Measurements from ENCODE around the gene KRTAP9-2.
"Not testable (repeated sequence)": the region's sequence is repeated elsewhere in the genome, so short reads cannot be mapped to it uniquely, and the experiment has no call there.

KRTAP9-2 gene

GRCh38 chr17:41271858-41272257 is 45.4 kb downstream of the KRTAP9-2 start:
- TF ChIP-seq, protein P1, sequence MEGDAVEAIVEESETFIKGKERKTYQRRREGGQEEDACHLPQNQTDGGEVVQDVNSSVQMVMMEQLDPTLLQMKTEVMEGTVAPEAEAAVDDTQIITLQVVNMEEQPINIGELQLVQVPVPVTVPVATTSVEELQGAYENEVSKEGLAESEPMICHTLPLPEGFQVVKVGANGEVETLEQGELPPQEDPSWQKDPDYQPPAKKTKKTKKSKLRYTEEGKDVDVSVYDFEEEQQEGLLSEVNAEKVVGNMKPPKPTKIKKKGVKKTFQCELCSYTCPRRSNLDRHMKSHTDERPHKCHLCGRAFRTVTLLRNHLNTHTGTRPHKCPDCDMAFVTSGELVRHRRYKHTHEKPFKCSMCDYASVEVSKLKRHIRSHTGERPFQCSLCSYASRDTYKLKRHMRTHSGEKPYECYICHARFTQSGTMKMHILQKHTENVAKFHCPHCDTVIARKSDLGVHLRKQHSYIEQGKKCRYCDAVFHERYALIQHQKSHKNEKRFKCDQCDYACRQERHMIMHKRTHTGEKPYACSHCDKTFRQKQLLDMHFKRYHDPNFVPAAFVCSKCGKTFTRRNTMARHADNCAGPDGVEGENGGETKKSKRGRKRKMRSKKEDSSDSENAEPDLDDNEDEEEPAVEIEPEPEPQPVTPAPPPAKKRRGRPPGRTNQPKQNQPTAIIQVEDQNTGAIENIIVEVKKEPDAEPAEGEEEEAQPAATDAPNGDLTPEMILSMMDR (IDR thresholded peaks at IDR 0.05; ENCODE audit: insufficient read depth, low read length, missing control alignments): no peak
- ChIA-PET CTCF (interaction anchor here (1.3 kb wide), 1 partner anchor 11 kb away, joined by 3 read pairs; no protein-coding TSS in a partner anchor), POLR2A (no interaction called here)
- H3K4me3 ChIP-seq (ENCODE audit: low read depth, low read length): no peak overlapping the region
- DNase-seq (ENCODE audit: low read depth, low spot score): no peak

DNA sequence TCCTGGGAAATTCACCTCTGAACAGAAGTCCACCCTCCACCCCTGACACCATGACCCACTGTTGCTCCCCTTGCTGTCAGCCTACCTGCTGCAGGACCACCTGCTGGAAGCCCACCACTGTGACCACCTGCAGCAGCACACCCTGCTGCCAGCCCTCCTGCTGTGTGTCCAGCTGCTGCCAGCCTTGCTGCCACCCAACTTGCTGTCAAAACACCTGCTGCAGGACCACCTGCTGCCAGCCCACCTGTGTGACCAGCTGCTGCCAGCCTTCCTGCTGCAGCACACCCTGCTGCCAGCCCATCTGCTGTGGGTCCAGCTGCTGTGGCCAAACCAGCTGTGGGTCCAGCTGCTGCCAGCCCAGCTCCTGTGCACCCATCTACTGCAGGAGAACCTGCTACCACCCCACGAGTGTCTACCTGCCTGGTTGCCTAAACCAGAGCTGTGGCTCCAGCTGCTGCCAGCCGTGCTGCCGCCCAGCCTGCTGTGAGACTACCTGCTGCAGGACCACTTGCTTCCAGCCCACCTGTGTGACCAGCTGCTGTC is 49.3 kb downstream of the KRTAP9-2 start, which contains the start of gene KRTAP9-7:
Gene KRTAP9-7 (plus strand): TSS at position 51 of the 543 bp plus-strand sequence. CDS start 0 bp downstream, at position 51.
- H3K4me3 ChIP-seq (ENCODE audit: low read depth, low read length); DNase-seq (ENCODE audit: low read depth, low spot score); POLR2A ChIA-PET: not testable (repeated sequence)
- CTCF ChIA-PET: interaction anchor here (1.9 kb wide), 1 partner anchor 10 kb away, joined by 4 read pairs; no protein-coding TSS in a partner anchor
